ENCODE measurements around the gene MUC5B.

The MUC5B gene

DNA sequence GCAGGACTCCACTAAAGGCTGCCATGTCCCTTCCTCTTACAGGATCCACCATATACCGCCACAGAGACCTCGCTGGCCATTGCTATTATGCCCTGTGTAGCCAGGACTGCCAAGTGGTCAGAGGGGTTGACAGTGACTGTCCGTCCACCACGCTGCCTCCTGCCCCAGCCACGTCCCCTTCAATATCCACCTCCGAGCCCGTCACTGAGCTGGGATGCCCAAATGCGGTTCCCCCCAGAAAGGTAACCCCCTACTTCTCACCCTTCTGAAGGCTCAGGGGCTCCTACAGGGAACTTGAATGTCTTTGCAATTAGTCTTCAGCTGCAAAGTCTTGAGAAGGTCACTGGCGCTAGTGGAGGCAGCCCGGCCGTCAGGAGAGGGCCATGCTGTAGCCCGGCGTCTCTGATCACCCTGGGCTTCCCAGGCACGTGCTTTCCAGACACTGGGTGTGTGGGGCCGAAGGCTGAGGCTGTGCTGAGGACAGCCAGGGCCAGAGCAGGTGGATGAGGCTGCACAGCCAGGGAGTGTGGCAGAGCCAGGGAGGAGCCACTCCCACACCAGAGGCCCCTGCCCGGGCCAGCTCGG, 30.0 kb upstream of the MUC5B start:
- ATAC-seq = no peak

DNA sequence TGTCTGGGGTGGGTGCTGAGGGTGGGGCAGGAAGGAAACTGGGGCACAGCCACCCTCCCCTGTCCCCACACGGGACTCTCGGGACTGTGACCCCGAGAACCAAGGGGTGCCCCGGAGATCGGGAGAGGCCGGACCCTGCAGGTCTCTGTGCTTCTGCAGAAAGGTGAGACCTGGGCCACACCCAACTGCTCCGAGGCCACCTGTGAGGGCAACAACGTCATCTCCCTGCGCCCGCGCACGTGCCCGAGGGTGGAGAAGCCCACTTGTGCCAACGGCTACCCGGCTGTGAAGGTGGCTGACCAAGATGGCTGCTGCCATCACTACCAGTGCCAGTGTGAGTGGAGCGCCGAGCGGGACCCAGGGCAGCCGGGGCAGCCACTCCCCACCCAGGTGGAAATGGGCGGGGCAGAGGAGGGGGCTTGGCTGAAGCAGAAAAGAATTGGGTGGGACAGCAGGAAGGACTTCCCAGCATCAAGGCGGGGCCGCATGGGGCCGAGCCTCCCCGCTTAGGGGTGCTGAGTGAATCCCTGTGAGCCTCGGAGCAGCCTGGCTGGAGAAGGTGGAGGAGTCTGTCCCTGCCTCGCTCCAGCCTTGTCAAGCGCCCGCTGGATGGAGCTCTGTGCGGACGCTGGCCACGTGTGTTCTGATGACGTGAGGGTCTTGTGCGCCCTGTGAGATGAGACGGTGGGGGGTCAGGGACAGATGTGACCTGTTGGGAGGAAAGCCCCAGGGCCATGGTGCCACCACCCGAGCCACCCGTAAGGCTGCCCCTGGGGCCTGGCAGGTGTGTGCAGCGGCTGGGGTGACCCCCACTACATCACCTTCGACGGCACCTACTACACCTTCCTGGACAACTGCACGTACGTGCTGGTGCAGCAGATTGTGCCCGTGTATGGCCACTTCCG, 29.3 kb upstream of the MUC5B start:
- ATAC-seq = no peak

DNA sequence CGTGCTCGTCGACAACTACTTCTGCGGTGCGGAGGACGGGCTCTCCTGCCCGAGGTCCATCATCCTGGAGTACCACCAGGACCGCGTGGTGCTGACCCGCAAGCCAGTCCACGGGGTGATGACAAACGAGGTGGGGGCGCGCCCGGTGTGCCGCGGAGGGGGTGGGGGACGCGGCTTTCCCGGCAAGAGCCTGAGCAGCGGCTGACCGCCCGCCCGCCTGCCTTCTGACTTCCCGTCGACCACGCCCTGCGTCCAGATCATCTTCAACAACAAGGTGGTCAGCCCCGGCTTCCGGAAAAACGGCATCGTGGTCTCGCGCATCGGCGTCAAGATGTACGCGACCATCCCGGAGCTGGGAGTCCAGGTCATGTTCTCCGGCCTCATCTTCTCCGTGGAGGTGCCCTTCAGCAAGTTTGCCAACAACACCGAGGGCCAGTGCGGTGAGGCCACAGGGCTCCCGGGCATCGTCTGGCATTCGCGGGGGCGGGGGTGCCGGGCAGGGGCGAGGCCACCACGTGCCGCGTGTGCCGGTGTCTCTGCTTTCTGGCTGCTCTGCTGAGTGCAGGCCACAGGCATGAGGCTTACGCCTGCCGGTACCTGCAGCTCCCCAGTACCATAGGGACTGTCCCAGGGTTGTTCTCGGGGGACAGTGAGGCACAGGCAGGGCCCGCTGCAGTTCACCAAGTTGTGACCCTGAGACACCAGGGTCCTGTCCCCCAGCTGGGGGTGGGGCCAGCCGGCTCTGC, 28.5 kb upstream of the MUC5B start:
- no peak for ATAC-seq

DNA sequence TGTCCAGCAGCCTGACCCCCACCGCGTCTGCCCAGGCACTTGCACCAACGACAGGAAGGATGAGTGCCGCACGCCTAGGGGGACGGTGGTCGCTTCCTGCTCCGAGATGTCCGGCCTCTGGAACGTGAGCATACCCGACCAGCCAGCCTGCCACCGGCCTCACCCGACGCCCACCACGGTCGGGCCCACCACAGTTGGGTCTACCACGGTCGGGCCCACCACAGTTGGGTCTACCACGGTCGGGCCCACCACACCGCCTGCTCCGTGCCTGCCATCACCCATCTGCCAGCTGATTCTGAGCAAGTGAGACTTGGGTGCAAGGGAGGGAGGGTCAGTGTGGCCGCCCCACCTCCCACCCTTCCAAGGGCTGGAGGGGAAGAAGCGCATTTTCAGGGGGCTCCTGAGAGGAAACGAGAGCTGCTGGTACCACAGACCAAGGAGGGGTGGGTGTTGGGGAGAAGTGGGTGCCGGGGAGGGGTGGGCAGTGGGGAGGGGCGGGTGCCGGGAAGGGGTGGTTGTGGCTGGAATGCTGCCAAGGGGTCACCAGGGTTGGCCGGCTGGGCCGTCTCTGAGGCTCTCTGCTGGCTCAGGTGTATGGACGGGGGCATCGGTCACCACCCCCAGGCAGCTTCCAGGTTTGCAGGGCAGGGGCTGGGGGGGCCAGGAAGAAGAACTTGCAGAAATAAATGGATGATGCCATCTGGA, 27.7 kb upstream of the MUC5B start:
- no peak for ATAC-seq

DNA sequence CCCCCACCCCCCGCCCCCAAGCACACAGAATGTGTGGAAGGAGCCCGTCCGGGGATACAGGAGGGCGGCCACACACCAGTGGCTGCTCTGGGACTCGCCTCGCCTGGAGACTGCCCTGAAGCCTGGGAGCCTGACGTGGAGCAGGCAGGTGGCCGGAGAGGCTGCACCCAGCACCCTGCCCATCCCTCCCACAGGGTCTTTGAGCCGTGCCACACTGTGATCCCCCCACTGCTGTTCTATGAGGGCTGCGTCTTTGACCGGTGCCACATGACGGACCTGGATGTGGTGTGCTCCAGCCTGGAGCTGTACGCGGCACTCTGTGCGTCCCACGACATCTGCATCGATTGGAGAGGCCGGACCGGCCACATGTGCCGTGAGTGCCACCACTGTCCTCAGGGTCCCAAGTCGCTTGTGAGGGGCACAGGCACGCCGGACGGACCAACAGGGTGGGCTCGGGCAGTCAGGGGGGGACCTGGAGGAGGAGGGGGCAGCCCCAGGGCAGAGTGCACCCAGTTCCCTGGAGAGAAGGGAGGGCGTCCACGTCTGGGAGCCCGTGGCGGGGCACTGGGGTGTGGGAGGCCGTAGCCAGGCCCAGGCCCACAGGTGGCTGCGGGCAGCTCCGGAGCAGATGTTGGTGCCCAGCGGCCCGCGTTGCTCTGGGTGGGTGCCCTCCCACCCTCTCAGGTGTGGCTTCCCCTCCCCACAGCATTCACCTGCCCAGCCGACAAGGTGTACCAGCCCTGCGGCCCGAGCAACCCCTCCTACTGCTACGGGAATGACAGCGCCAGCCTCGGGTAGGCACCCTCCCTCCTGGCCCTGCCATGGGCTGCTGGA, 27.0 kb upstream of the MUC5B start:
- no peak for ATAC-seq

DNA sequence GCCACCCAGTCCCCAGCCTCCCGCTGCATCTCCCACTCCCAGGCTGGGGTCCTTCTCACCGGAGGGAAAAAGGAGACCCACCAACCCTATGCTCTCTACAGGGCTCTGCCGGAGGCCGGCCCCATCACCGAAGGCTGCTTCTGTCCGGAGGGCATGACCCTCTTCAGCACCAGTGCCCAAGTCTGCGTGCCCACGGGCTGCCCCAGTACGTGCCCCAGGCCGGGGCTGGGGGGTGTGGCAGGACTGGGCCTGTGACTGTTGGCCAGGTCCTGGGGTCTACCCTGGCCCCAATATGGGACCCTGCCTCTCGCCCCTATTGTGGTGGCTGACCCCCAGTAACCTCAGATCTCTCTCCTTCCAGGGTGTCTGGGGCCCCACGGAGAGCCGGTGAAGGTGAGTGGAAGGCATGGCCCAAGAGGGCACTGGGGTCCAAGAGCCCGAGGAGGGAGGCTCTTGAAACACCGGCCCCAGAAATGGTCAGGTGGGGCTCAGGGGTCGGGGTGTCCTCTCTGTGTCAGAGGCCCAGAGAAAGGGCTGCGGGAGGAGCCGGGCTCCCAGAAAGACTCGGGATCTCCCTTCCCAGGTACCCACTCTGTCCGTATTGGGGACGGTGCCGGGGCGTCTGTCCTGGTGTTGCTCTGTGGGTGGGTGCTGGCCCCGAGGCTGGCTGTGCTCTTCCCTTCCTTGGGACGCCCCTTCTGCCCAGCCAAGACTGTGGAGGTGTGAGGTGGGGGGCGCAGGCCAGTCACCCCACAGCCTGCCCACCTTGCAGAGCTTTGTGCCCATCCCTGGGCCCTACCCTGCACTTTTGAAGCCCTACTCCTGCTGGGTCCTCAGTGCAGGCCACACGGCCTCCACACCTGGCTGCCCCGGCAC, 26.1 kb upstream of the MUC5B start:
- no peak for ATAC-seq

DNA sequence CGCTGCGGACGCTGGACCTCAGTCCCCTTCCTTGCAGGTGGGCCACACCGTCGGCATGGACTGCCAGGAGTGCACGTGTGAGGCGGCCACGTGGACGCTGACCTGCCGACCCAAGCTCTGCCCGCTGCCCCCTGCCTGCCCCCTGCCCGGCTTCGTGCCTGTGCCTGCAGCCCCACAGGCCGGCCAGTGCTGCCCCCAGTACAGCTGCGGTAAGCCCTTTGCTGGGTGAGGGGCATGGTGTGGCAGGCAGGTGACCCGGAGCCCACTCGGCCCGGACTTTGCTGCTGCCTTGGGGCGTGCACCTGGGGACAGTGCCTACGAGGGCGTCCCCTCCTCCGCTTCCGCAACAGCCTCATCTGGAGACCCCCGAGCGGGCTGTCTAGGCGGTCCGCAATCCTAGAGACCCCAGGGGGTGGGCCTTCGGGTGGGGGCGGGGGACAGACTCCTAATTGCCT, 25.4 kb upstream of the MUC5B start:
- no peak for ATAC-seq

DNA sequence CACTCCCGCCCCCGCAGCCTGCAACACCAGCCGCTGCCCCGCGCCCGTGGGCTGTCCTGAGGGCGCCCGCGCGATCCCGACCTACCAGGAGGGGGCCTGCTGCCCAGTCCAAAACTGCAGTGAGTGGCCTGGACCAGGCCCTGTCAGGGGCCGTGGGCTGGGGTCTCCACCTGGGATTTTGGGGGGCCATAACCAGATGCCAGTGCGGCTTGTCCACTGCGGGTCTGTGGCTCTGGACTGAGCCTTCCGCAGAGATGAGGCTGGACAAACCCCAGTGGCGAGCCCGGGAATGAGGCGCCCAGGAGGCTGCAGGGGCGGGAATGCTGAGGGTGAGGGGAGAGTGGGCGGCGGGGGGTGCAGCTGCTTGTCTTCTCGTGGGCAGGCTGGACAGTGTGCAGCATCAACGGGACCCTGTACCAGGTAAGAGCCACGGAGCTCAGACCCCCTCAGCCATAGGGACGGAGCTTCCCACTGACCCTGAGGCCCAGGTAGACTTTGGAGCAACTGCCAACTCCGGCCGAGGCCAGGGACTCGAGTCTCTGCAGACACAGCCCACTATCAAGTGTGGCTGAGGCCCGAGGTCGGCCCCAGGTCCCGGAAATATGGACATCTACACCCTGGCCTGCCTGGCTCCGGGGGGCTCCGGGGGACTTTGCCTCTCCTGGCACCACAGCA, 24.8 kb upstream of the MUC5B start:
- ATAC-seq = no peak

DNA sequence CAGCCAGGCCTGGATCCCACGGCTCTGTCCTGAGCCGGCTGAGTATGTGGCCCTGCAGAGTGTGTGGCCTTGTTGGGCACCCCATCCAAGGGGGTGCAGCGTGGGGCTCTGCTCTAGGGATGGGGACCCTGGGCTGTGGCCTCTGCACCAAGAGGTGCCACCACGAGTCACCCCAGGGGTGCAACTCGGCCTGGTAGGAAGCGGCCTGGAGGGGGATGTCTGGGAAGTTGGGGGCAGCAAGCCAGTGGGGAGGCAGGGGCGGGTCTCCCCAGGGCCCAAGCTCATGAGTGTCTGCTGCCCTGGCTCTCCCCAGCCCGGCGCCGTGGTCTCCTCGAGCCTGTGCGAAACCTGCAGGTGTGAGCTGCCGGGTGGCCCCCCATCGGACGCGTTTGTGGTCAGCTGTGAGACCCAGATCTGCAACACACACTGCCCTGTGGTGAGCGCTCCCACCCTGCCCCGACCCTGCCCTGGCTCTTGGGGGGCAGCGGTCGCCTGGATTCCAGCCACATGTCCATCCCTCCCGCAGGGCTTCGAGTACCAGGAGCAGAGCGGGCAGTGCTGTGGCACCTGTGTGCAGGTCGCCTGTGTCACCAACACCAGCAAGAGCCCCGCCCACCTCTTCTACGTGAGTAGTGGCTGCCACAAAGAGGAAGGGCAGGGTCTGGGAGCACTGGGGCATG, 24.2 kb upstream of the MUC5B start:
- no peak for ATAC-seq

DNA sequence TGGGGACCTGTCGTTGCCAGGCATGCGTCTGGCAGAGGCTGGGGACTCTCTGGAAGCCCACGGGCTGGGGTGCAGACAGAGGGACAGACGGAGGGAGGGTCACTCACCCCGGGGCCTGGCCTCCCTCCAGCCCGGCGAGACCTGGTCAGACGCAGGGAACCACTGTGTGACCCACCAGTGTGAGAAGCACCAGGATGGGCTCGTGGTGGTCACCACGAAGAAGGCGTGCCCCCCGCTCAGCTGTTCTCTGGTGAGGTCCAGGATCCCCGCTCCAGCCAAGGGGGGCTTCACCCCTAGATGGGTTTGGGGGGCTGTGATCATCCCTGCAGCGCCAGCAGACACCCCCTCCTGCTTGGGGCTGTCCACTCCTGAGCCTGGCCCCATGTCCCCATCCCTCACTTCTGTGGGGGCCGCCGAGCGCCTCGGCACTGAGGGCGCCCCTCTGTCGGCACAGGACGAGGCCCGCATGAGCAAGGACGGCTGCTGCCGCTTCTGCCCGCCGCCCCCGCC, 23.6 kb upstream of the MUC5B start:
- no peak for ATAC-seq

DNA sequence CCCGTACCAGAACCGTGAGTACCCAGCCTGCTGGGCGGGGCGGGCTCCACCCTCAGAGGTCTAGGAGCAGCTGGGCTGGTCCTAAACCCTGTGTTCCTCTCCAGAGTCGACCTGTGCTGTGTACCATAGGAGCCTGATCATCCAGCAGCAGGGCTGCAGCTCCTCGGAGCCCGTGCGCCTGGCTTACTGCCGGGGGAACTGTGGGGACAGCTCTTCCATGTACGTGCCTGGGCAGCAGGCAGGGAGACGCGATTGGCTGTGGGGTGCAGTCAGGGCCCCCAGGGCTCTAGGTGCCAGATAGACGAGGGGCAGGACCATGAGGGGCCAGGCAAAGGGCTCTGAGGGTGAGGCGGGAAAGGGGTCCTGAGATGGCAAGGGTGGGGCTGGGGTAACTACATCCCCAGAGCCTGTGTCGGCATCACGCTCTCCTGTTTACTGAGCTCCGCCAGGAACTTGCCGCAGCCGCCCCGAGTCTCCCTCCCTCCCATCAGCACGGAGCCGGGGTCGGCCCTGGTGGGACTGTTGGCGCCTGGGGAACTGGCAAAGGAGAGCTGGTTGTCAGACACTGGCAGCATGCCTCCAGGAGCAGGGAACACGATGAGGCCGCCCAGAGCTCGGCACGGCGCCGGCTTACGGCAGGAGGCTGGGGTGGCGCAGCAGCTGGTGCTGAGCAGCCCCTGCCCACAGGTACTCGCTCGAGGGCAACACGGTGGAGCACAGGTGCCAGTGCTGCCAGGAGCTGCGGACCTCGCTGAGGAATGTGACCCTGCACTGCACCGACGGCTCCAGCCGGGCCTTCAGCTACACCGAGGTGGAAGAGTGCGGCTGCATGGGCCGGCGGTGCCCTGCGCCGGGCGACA, 22.9 kb upstream of the MUC5B start:
- ATAC-seq = no peak

DNA sequence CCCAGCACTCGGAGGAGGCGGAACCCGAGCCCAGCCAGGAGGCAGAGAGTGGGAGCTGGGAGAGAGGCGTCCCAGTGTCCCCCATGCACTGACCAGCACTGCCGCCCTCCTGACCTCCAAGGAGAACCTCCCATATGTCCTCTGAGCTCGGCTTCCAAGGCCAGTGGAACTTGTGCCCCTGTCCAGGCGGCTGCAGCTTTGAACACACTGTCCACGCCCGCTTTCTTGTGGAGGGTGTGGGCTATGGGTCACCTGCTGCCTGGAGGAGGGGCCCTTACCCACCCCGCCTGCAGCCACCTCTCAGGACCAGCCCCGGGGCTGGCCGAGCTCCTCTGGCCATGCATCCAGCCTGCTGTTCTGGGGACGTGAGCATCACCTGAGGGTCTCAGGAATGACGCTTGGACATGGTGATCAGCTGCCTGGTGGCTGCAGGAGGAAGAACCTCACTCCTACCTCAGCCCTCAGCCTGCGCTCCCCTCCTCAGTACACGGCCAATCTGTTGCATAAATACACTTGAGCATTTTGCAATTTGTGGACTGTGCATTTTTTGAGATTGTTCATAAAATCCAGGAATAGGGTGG, 22.2 kb upstream of the MUC5B start:
- no peak for ATAC-seq

DNA sequence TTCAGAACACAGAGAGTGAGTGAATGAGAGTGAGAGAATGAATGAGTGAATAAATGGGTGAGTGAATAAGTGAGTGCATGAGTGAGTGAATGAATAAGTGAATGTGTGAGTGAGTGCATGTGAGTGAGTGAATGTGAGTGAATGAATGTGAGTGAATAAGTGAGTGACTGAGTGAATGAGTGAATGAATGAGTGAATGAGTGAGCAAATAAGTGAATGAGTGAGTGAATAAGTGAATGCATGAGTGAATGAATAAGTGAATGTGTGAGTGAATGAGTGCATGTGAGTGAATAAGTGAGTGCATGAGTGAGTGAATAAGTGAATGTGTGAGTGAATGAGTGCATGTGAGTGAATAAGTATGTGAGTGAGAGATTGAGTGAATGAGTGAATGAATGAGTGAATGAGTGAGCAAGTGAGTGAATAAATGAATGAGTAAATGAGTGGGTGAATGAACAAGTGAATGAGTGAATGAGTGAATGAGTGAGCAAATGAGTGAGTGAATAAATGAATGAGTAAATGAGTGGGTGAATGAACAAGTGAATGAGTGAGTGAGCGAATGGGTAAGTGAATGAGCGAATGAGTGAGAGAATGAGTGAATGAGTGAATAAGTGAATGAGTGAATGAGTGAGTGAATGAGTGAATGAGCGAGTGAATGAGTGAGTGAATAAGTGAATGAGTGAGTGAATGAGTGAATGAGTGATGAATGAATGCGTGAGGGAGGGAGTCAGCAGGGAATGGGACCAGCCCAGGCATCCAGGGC, 21.3 kb upstream of the MUC5B start:
- no peak for ATAC-seq

DNA sequence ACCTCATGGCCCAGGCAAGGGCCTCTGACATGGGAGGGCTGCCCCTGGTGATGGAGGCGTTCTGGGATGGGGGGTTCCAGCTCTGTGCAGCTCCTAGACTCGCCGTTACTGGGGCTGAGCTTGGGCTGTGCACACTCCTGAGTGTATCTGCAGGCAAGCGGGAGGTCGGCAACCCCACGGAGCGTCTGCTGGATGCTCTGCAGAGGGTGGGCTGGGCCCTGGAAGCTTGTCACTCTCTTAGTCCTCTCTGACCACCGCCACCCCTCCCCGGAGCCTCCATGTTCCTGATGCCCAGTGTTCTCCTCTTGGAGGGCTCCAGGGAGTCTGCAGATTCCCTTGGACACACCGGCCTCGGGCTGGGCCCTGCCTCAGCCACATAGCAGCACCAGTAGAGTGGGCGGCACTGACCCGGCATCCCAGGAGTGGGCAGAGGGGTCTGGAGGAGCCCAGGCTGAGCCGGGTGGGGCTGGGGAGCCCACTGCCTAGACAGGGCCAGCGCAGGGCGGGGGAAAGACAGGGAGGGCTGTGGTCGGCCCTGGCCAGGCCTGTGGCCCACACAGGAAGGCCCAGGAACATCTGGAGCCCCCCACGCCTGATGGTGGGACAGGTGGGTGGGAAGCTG, 20.6 kb upstream of the MUC5B start:
- no peak for ATAC-seq

DNA sequence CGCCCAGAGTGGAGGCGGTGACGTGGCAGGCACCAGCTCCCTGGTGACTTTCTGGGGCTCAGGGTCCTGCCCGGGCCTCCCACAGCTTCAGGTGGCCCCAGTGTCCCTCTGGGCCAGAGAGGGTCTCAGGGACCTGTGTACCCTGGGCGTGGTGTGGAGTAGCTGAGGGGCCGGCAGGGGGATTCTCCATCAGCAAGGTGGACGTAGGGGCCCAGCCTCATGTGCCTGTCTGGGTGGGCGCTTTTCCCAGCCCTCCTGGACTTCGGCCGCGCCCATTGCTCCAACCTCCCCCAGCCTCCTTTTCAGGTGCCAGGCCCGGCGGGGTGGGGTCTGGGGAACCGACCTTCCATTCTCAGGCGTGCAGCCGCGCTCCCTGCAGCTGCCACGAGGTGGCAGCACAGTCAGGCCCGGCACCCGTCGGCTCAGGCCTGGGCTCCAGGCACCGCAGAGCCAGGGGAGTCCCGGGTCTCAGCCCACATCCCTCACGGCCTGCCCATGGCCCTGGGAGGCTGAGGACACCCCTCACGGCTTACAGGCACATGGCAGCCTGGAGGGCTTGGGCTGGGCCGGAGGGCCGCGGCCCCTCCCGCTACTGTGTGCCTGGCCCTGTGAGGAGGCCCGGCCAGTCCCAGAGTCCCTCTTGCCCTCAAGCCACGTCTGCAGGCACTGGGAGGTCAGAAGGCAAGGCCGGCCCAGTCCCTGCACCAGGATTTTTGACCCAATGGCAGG, 19.9 kb upstream of the MUC5B start:
- ATAC-seq = peak; percentile 64 to 71

Measured in activated CD4-positive, CD25-positive, alpha-beta regulatory T cell treated with anti-CD3 and anti-CD28 coated beads, Interleukin-2, amount 50 U/mL, for 24 hours (primary cell).